ENCODE data around the gene ZBTB42. TPM values are rescaled to one million over a fixed set of nuclear protein-coding genes. Genes with fewer than 3 reads are reported as not detected.

The ZBTB42 gene
- total RNA-seq, 1 experiment from 2014 or later, result 4.2 TPM

DNA sequence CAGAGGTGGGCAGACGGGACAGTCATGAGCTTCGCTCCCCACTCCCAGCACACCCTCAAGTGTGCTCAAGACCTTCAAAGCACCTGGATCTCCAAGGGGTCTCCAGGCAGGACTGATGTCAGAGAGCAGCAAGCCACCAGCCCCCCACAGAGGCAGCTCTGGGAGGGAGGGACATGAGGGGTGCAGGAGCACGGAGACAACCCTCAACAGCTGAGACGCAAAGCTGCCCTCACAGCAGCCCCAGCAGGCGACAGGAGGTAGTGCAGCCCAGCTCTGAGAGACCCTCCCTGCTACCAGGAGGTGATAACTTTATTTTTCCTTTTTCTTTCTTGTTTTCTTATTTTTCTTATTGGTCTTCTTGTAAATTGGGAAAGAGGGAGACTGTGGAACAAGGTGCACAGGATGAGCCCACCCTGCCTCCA lies 30.0 kb upstream of the ZBTB42 start:
- no peaks in the 10 kb centered on the region for H3K9me2 ChIP-seq (ENCODE audit: insufficient read depth)
- BruUV-seq (replicated peaks), result no TSS peak
- ChIA-PET POLR2A (ENCODE audit: unreplicated experiment) (no interaction called here), CTCF (interaction anchor here (0.7 kb wide), 1 partner anchor 504 kb away, joined by 4 read pairs; no protein-coding TSS in a partner anchor)
- no peaks in the 10 kb centered on the region for H3K79me2 ChIP-seq (ENCODE audit: low read depth)
- H3K27ac ChIP-seq, result no peak overlapping the region
- H3K4me2 ChIP-seq, result no peak overlapping the region
- DNase-seq, result no peak
- no peaks in the 10 kb centered on the region for H4K20me1 ChIP-seq (ENCODE audit: insufficient read depth)
- H2AFZ ChIP-seq, result no peak overlapping the region
- no peaks in the 10 kb centered on the region; the same call in 1 of the 2 replicates for H3K36me3 ChIP-seq (ENCODE audit: low read depth)
- TF ChIP-seq, protein P1, sequence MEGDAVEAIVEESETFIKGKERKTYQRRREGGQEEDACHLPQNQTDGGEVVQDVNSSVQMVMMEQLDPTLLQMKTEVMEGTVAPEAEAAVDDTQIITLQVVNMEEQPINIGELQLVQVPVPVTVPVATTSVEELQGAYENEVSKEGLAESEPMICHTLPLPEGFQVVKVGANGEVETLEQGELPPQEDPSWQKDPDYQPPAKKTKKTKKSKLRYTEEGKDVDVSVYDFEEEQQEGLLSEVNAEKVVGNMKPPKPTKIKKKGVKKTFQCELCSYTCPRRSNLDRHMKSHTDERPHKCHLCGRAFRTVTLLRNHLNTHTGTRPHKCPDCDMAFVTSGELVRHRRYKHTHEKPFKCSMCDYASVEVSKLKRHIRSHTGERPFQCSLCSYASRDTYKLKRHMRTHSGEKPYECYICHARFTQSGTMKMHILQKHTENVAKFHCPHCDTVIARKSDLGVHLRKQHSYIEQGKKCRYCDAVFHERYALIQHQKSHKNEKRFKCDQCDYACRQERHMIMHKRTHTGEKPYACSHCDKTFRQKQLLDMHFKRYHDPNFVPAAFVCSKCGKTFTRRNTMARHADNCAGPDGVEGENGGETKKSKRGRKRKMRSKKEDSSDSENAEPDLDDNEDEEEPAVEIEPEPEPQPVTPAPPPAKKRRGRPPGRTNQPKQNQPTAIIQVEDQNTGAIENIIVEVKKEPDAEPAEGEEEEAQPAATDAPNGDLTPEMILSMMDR (conservative IDR thresholded peaks at IDR 0.05), result peak; percentile 54; the same call in 1 of the 2 replicates
- no peak for TF ChIP-seq EZH2 (IDR thresholded peaks at IDR 0.05; ENCODE audit: low read depth)
- intact Hi-C loops (cut with micrococcal nuclease; ENCODE audit: unreplicated experiment), result no loop called here
- peaks cover 23% of the 10 kb centered on the region; the same call in 1 of the 2 replicates for H3F3A ChIP-seq (ENCODE audit: insufficient read depth, low read depth)
- H3K9me3 ChIP-seq (ENCODE audit: insufficient read depth, low read depth), result no peaks in the 10 kb centered on the region
- H3K27me3 ChIP-seq (ENCODE audit: insufficient read depth, low read depth), result no peaks in the 10 kb centered on the region
- peaks cover 3% of the 10 kb centered on the region; the same call in 1 of the 2 replicates for H3K4me1 ChIP-seq (replicated peaks; ENCODE audit: insufficient read depth)
- H3K4me3 ChIP-seq, result no peak overlapping the region

DNA sequence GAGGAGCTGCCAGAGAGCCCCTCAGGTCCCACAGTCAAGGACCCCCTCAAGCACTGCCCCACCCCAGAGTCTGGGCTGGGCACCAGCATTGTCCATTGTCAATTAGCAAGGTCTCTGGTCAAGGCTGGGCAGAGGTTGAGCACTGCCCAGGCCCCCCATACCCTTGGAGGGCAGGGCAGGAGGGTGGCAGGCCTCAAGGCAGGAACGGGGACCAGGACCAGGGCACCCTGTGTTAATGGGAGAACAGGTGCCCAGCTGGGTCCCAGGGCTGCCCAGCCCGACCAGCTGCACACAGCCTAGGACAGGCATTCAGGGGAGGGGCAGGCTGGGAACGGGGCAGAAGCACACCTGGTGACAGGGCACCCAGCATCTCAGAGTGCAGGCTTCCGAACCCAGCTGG lies 29.5 kb upstream of the ZBTB42 start:
- Histone ChIP-seq H3K4me1 (replicated peaks; ENCODE audit: insufficient read depth) (peaks cover 3% of the 10 kb centered on the region; the same call in 1 of the 2 replicates), H3F3A (ENCODE audit: insufficient read depth, low read depth) (peaks cover 23% of the 10 kb centered on the region; the same call in 1 of the 2 replicates), H3K79me2 (ENCODE audit: low read depth) (no peaks in the 10 kb centered on the region), H3K27me3 (ENCODE audit: insufficient read depth, low read depth) (no peaks in the 10 kb centered on the region), H3K4me3 (no peak overlapping the region), H3K9me2 (ENCODE audit: insufficient read depth) (no peaks in the 10 kb centered on the region), H4K20me1 (ENCODE audit: insufficient read depth) (no peaks in the 10 kb centered on the region), H3K36me3 (ENCODE audit: low read depth) (no peaks in the 10 kb centered on the region; the same call in 1 of the 2 replicates), H3K27ac (no peak overlapping the region), H2AFZ (no peak overlapping the region), H3K4me2 (no peak overlapping the region), H3K9me3 (ENCODE audit: insufficient read depth, low read depth) (no peaks in the 10 kb centered on the region)
- ChIA-PET CTCF (no interaction called here), POLR2A (ENCODE audit: unreplicated experiment) (no interaction called here)
- no peak for TF ChIP-seq EZH2 (IDR thresholded peaks at IDR 0.05; ENCODE audit: low read depth)
- TF ChIP-seq, protein P1 (conservative IDR thresholded peaks at IDR 0.05), result no peak
- BruUV-seq (replicated peaks), result no TSS peak
- intact Hi-C loops (cut with micrococcal nuclease; ENCODE audit: unreplicated experiment), result no loop called here
- DNase-seq, result no peak

GRCh38 chr14:104771918-104772706 lies 28.8 kb upstream of the ZBTB42 start:
- DNase-seq, result no peak
- Histone ChIP-seq H3K4me2 (no peak overlapping the region), H2AFZ (no peak overlapping the region), H4K20me1 (ENCODE audit: insufficient read depth) (no peaks in the 10 kb centered on the region), H3K9me3 (ENCODE audit: insufficient read depth, low read depth) (no peaks in the 10 kb centered on the region), H3K27ac (no peak overlapping the region), H3F3A (ENCODE audit: insufficient read depth, low read depth) (peaks cover 23% of the 10 kb centered on the region; the same call in 1 of the 2 replicates), H3K4me3 (no peak overlapping the region), H3K9me2 (ENCODE audit: insufficient read depth) (no peaks in the 10 kb centered on the region), H3K79me2 (ENCODE audit: low read depth) (no peaks in the 10 kb centered on the region), H3K4me1 (replicated peaks; ENCODE audit: insufficient read depth) (peaks cover 3% of the 10 kb centered on the region; the same call in 1 of the 2 replicates), H3K36me3 (ENCODE audit: low read depth) (no peaks in the 10 kb centered on the region; the same call in 1 of the 2 replicates), H3K27me3 (ENCODE audit: insufficient read depth, low read depth) (no peaks in the 10 kb centered on the region)
- BruUV-seq (replicated peaks), result no TSS peak
- POLR2A ChIA-PET (ENCODE audit: unreplicated experiment), result no interaction called here
- intact Hi-C loops (cut with micrococcal nuclease; ENCODE audit: unreplicated experiment), result no loop called here
- CTCF ChIA-PET, result no interaction called here
- TF ChIP-seq, protein P1 (conservative IDR thresholded peaks at IDR 0.05), result no peak
- no peak for TF ChIP-seq EZH2 (IDR thresholded peaks at IDR 0.05; ENCODE audit: low read depth)

All from PC-9 (cell line).